ENCODE data around the gene KIF21B.

Gene KIF21B

DNA sequence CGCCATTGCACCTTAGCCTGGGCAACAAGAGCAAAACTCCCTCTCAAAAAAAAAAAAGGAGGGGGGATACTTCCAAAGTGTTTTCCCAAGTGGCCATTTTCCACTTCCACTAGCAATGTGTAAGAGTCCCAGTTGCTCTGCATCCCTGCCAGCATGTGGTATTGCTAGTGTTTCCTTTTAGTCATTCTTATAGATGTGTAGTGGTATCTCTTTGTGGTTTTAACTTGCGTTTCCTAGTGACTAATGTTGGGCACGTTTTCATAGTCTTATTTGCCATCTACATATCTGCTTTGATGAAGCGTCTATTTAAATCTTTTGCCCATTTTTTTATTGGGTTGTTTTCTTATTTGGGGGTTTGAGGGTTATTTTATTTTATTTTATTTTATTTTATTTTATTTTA is 97.7 kb downstream of the KIF21B start:
- no peak overlapping the region for H3K4me3 Mint-ChIP-seq
- DNase-seq (ENCODE audit: low spot score in 2 of 2) (no peak), ATAC-seq (ENCODE audit: low read depth) (no peak)
- H3K4me1 Mint-ChIP-seq: peaks cover 4% of the 10 kb centered on the region
- H3K9me3 Mint-ChIP-seq: no peaks in the 10 kb centered on the region
- peaks cover 3% of the 10 kb centered on the region for H3K27me3 Mint-ChIP-seq
- no peak overlapping the region for H3K27ac Mint-ChIP-seq
- no peaks in the 10 kb centered on the region for H3K36me3 Mint-ChIP-seq

DNA sequence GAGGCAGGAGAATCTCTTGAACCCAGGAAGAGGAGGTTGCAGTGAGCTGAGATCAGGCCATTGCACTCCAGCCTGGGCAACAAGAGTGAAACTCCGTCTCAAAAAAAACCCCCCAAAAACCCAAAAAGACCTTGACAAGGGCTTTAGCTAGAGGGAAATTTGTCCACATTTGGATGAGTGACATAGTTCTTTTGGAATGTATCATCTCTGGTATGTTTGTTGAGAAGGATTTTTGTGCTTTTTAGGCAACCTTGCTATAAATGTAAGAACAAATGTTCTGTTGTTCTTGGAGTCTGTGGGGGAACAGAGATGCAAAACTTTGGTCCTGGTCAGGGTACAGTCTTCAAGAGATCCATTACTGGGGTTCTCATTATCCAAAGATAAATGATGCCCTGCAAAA is 99.9 kb downstream of the KIF21B start:
- DNase-seq (ENCODE audit: low spot score in 2 of 2) (no peak), ATAC-seq (ENCODE audit: low read depth) (no peak)
- Mint-ChIP-seq H3K4me3 (no peak overlapping the region), H3K4me1 (no peaks in the 10 kb centered on the region), H3K27me3 (peaks cover 3% of the 10 kb centered on the region), H3K36me3 (no peaks in the 10 kb centered on the region), H3K27ac (no peak overlapping the region), H3K9me3 (no peaks in the 10 kb centered on the region)

DNA sequence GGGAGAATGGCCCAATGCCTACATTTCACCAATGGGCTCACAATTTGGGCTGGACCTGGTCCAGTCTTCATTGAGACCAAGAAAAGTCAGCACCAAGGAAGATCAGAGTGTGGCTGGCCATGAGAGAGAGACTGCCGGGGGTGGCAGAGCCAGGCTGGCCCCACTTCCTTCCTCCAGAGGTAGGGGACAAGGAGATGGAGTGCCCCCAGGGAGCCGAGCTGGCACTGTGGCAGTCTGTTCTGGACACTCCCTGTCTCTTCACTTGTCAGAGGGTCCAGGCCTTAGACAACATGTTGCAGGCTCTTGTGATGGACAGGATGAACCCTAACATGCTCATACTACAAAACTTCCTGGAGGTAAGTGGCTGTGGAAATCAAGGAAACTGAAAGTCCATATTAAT is 101.1 kb downstream of the KIF21B start:
- Mint-ChIP-seq H3K27ac (no peak overlapping the region), H3K4me1 (no peaks in the 10 kb centered on the region), H3K4me3 (no peak overlapping the region), H3K9me3 (no peaks in the 10 kb centered on the region), H3K27me3 (peaks cover 3% of the 10 kb centered on the region), H3K36me3 (no peaks in the 10 kb centered on the region)
- DNase-seq (ENCODE audit: low spot score in 2 of 2) (no peak), ATAC-seq (ENCODE audit: low read depth) (no peak)

DNA sequence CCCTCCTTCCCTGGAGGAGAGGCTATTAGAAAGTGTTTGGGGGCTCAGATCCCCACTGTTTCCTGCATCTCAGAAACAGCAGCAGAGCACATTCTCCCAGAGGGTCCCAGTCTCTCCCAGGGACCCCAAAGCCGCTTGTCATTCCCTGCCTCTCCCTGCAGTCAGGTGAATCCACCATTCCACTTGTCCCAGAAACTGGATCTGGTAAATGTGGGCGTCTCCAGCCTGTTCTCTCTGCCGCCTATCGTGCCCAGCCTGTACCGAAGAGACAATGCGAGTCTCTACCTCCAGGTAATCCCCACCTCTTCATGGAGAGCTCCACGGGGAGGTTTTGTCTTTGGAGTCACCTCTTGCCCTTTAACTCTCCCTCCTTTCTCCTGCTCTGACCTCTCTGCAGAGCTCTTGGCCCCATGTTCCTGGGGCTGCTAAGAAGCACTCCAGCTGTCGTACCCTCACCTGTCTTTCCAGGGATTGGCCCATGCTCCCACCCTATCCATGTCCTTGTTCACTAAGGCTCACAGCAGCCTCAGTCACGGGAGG is 101.9 kb downstream of the KIF21B start:
- H3K36me3 Mint-ChIP-seq: no peaks in the 10 kb centered on the region
- no peak overlapping the region for H3K27ac Mint-ChIP-seq
- peaks cover 3% of the 10 kb centered on the region for H3K27me3 Mint-ChIP-seq
- H3K4me3 Mint-ChIP-seq: no peak overlapping the region
- ATAC-seq (ENCODE audit: low read depth) (no peak), DNase-seq (ENCODE audit: low spot score in 2 of 2) (no peak)
- no peaks in the 10 kb centered on the region for H3K9me3 Mint-ChIP-seq
- H3K4me1 Mint-ChIP-seq: no peaks in the 10 kb centered on the region

All from memory B cell (primary cell).